ENCODE results near the gene LRIT2. TPM values are rescaled to one million over a fixed set of nuclear protein-coding genes. Genes with fewer than 3 reads are reported as not detected.
"Not testable (repeated sequence)": the region's sequence is repeated elsewhere in the genome, so short reads cannot be mapped to it uniquely, and the experiment has no call there.

The LRIT2 gene
- total RNA-seq, 3 donors from 2014 or later, result not detected

GRCh38 chr10:84176351-84176750 is 49.0 kb downstream of the LRIT2 start:
- TF ChIP-seq CTCF (IDR thresholded peaks at IDR 0.05), result no peak
- no peaks in the 10 kb centered on the region for H3K9me3 ChIP-seq
- H3K4me3 ChIP-seq, result no peak overlapping the region
- peaks cover 17% of the 10 kb centered on the region for H3K4me1 ChIP-seq (ENCODE audit: low read depth)
- H3K36me3 ChIP-seq (ENCODE audit: low read depth), result no peaks in the 10 kb centered on the region
- intact Hi-C loops (cut with DNase I, micrococcal nuclease), result no loop called here
- no peak for ATAC-seq
- DNase-seq, result peak in 1 of 3 donors; percentile 5

DNA sequence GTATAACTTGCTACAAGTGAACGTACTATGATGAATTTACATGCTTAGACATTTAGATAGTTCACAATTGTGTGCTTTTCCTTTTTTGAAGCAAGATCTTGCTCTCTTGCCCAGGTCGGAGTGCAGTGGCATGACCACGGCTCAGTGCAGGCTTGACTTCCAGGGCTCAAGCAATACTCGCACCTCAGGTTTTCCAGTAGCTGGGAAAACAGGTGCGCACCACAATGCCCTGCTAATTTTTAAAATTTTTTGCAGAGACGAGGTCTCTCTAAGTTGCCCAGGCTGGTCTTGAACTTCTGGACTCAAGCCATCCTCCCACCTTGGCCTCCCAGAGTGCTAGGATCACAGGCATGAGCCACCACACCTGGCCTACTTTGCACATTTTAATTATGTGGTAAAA is 49.9 kb downstream of the LRIT2 start:
- TF ChIP-seq CTCF (IDR thresholded peaks at IDR 0.05), result no peak
- ATAC-seq, result no peak
- intact Hi-C loops (cut with DNase I, micrococcal nuclease), result no loop called here

GRCh38 chr10:84173501-84173929 is 51.8 kb downstream of the LRIT2 start, which contains the start of gene GPR15LG:
GPR15LG (plus strand) TSS chr10:84173801; CDS start chr10:84173852, 51 bp downstream.
- ATAC-seq (peak; percentile 86), DNase-seq (peak in 2 of 3 donors; percentile 77 to 87)
- no peak for TF ChIP-seq CTCF (IDR thresholded peaks at IDR 0.05)
- intact Hi-C loops (cut with DNase I, micrococcal nuclease), result no loop called here
- H3K4me1 ChIP-seq (ENCODE audit: low read depth), result peaks cover 12% of the 10 kb centered on the region
- H3K36me3 ChIP-seq (ENCODE audit: low read depth), result no peaks in the 10 kb centered on the region
- H3K9me3 ChIP-seq, result no peaks in the 10 kb centered on the region
- H3K4me3 ChIP-seq, result peak within 1 kb of the TSS; percentile 14

More for the DNA sequence above, 49.9 kb downstream of the LRIT2 start:
- Histone ChIP-seq H3K4me3 (no peak overlapping the region), H3K4me1 (ENCODE audit: low read depth) (peaks cover 20% of the 10 kb centered on the region), H3K9me3 (no peaks in the 10 kb centered on the region), H3K36me3 (ENCODE audit: low read depth) (no peaks in the 10 kb centered on the region)
- DNase-seq, result peak in 1 of 3 donors; percentile 9

DNA sequence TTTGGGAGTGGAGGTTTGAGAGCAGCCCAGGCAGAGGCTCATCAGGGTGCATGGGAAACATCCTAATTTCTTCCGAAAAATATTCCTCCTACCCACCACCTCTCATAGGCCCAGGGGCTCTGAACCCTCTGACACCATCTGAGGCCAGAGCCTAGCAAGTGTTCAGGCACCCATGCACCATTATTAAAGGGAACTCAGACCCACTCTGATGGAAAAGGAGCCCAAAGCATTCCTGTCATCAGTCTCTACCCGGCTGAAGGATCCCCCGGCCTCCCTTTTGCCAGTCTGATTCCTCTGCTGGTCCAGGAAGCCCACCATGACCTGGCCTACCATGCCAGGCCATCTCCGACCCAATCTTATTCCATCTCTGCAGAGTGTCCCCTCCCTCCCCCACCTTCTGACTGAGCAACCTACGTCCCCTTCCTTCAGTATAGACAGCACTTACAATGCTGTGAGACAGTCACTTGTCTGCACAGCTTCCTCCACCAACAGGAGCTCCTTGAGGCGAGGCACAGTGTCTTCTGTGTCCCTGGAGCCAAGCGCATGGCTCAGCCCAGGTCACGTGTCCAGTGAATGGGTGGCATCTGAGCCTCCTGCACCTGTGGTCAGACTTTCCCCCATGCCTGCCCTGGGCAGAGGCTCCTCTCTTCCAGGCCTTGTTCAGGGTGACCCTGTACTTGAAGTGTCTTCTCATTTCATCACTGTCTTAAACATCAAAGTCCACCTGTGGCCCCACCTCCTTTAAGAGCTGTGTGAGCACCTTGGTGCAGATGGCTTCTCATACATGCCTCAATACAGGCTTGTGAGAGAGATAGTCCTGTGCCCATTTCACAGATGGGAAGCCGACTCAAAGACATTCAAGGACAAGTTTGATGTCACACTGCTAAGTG is 52.6 kb downstream of the LRIT2 start:
- intact Hi-C loops (cut with DNase I, micrococcal nuclease), result no loop called here
- H3K4me1 ChIP-seq (ENCODE audit: low read depth), result peaks cover 12% of the 10 kb centered on the region
- no peaks in the 10 kb centered on the region for H3K36me3 ChIP-seq (ENCODE audit: low read depth)
- no peak for TF ChIP-seq CTCF (IDR thresholded peaks at IDR 0.05)
- H3K9me3 ChIP-seq, result no peaks in the 10 kb centered on the region
- peak; percentile 77 to 81 (median 79) for DNase-seq
- H3K4me3 ChIP-seq, result peak overlapping the region; percentile 14
- ATAC-seq, result peak; percentile 66

DNA sequence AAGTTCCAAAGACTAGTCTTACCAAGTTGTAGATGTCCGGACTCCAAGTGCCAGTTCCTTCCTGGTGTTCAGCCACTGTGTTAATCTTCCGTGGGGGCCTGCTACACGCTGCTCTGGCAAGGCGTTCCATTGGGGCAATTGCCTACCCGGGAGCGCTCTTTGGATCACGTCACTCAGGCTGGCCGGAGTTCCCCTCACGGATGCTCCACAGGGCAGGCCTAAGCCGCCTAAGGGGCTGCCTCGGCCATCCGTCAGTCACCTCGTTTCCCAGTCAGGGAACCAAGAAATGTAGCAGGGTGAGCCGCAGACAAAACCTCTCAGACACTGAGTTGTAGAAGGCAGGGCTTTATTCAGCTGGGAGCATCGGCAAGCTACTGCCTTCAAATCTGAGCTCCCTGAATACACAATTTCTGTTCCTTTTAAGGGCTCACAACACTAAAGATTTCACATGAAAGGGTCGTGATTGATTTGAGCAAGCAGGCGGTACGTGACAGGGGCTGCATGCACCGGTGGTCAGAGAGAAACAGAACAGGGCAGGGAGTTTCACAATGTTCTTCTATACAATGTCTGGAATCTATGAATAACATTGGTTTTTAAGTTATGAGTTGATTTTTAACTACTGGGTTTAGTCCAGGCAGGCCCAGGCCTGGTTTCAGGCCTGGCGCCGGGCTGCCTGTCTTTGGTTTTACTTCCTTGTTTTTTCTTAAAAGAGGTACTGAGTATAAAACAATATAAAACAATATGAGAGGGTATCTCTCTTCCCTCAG is 53.5 kb downstream of the LRIT2 start:
- H3K4me1 ChIP-seq (ENCODE audit: low read depth), result peaks cover 12% of the 10 kb centered on the region
- H3K36me3 ChIP-seq (ENCODE audit: low read depth); intact Hi-C loops (cut with DNase I, micrococcal nuclease); H3K9me3 ChIP-seq; H3K4me3 ChIP-seq; ATAC-seq: not testable (repeated sequence)
- DNase-seq, result peak in 2 of 3 donors; percentile 67 to 72

- ATAC-seq; DNase-seq; H3K4me3 ChIP-seq; intact Hi-C loops (cut with DNase I, micrococcal nuclease); H3K9me3 ChIP-seq; H3K36me3 ChIP-seq (ENCODE audit: low read depth): not testable (repeated sequence)
- peaks cover 12% of the 10 kb centered on the region for H3K4me1 ChIP-seq (ENCODE audit: low read depth)
Measured at GRCh38 chr10:84171237-84171636, 54.1 kb downstream of the LRIT2 start.

Other genes starting within 250 kb of the LRIT2 start
- 100 to 1,000 TPM; 216 to 279 (median 271) TPM for gene GHITM, start 86.0 kb downstream of the LRIT2 start, total RNA-seq
- gene GPR15LG, start 51.7 kb downstream of the LRIT2 start, total RNA-seq, result 100 to 1,000 TPM; 231 to 725 (median 467) TPM
- 100 to 1,000 TPM in 2 of 3 donors, 10 to 100 TPM in 1; 39.6 to 169 (median 114) TPM for gene CDHR1, start 31.0 kb downstream of the LRIT2 start, total RNA-seq
- not detected for gene LRIT1, start 16.0 kb upstream of the LRIT2 start, total RNA-seq
- gene RGR, start 19.5 kb upstream of the LRIT2 start, total RNA-seq, result not detected
- gene CCSER2, start 103.0 kb upstream of the LRIT2 start, total RNA-seq, result 100 to 1,000 TPM in 1 of 3 donors, 10 to 100 TPM in 2; 30.2 to 118 (median 48.3) TPM

Measured in mucosa of descending colon (tissue), 3 donors.